Measurements from ENCODE around the gene TOB1.
"Not testable (repeated sequence)": the region's sequence is repeated elsewhere in the genome, so short reads cannot be mapped to it uniquely, and the experiment has no call there.

The TOB1 gene

GRCh38 chr17:50868140-50868438 lies 1.9 kb upstream of the TOB1 start:
- FAIRE-seq (no peak), DNase-seq (ENCODE audit: insufficient read length, low spot score) (no peak)
- no peak for TF ChIP-seq POLR2A (IDR thresholded peaks at IDR 0.05; ENCODE audit: low read depth, low read length)

- DNase-seq (ENCODE audit: insufficient read length, low spot score) (peak; percentile 85), FAIRE-seq (peak; percentile 96)
- peak; percentile 36; the same call in 1 of the 2 replicates for TF ChIP-seq POLR2A (IDR thresholded peaks at IDR 0.05; ENCODE audit: low read depth, low read length)
These were observed 1.4 kb upstream of the TOB1 start for GRCh38 chr17:50867363-50868139.

- TF ChIP-seq POLR2A (IDR thresholded peaks at IDR 0.05; ENCODE audit: low read depth, low read length): peak; percentile 29; the same call in 1 of the 2 replicates
- FAIRE-seq: no peak
- DNase-seq (ENCODE audit: insufficient read length, low spot score): no peak
These were observed 802 bp upstream of the TOB1 start for GRCh38 chr17:50866950-50867362.

GRCh38 chr17:50865868-50866260 lies 290 bp downstream of the TOB1 start:
- no peak for FAIRE-seq
- TF ChIP-seq POLR2A (IDR thresholded peaks at IDR 0.05; ENCODE audit: low read depth, low read length): no peak
- no peak for DNase-seq (ENCODE audit: insufficient read length, low spot score)

GRCh38 chr17:50865060-50865867 lies 890 bp downstream of the TOB1 start:
- no peak for TF ChIP-seq POLR2A (IDR thresholded peaks at IDR 0.05; ENCODE audit: low read depth, low read length)
- DNase-seq (ENCODE audit: insufficient read length, low spot score): no peak
- no peak for FAIRE-seq

GRCh38 chr17:50864747-50865059 lies 1.5 kb downstream of the TOB1 start:
- no peak for FAIRE-seq
- no peak for DNase-seq (ENCODE audit: insufficient read length, low spot score)
- no peak for TF ChIP-seq POLR2A (IDR thresholded peaks at IDR 0.05; ENCODE audit: low read depth, low read length)

GRCh38 chr17:50863931-50864330 lies 2.2 kb downstream of the TOB1 start:
- FAIRE-seq: no peak
- DNase-seq (ENCODE audit: insufficient read length, low spot score): no peak
- no peak for TF ChIP-seq POLR2A (IDR thresholded peaks at IDR 0.05; ENCODE audit: low read depth, low read length)

GRCh38 chr17:50863221-50863843 lies 2.8 kb downstream of the TOB1 start:
- FAIRE-seq (no peak), DNase-seq (ENCODE audit: insufficient read length, low spot score) (no peak)
- no peak for TF ChIP-seq POLR2A (IDR thresholded peaks at IDR 0.05; ENCODE audit: low read depth, low read length)

GRCh38 chr17:50861822-50862528 lies 4.2 kb downstream of the TOB1 start:
- no peak for FAIRE-seq
- DNase-seq (ENCODE audit: insufficient read length, low spot score): no peak
- no peak for TF ChIP-seq POLR2A (IDR thresholded peaks at IDR 0.05; ENCODE audit: low read depth, low read length)

GRCh38 chr17:50861334-50861676 lies 4.8 kb downstream of the TOB1 start:
- no peak for TF ChIP-seq POLR2A (IDR thresholded peaks at IDR 0.05; ENCODE audit: low read depth, low read length)
- FAIRE-seq (no peak), DNase-seq (ENCODE audit: insufficient read length, low spot score) (no peak)

- not testable (repeated sequence) for DNase-seq (ENCODE audit: insufficient read length, low spot score); FAIRE-seq
These were observed 6.4 kb downstream of the TOB1 start for GRCh38 chr17:50859727-50860126.

- FAIRE-seq: no peak
- no peak for TF ChIP-seq POLR2A (IDR thresholded peaks at IDR 0.05; ENCODE audit: low read depth, low read length)
- DNase-seq (ENCODE audit: insufficient read length, low spot score): no peak
These were observed 7.5 kb downstream of the TOB1 start for GRCh38 chr17:50858486-50859225.

GRCh38 chr17:50856431-50856830 lies 9.7 kb downstream of the TOB1 start:
- FAIRE-seq (no peak), DNase-seq (ENCODE audit: insufficient read length, low spot score) (no peak)
- TF ChIP-seq POLR2A (IDR thresholded peaks at IDR 0.05; ENCODE audit: low read depth, low read length): no peak

Data from H54 (cell line).